ENCODE data around the gene IGHMBP2. TPM values are rescaled to one million over a fixed set of nuclear protein-coding genes. Genes with fewer than 3 reads are reported as not detected.

The IGHMBP2 gene
- total RNA-seq, 6 experiments from 2014 or later: 5.8 to 21.2 (median 11.5) TPM

DNA sequence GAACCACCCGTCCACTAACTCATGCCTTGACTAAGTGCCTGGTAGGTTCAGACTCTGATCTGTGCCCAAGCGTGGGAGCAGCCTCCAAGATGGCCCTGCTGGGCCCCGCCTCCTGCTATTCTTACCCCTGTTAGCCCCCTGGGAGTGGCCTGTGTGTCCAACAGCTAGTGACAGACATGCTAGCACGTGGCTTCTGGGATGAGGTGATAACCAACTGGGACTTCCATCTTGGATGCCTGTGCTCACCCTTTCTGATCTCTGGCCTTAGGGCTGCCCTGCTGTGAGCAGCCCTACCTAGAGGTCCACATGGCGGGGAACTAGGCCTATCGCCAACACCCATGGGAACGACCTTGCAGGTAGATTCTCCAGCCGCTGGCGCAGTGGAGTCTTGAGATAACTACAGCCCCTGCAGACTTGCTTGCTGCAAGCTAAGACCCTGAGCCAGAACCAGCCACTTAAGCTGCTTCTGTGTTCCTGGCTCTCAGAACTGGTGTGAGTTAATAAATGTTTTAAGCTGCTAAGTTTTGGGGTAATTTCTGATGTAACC lies 2.8 kb upstream of the IGHMBP2 start:
- H3K9me3 ChIP-seq: no peaks in the 10 kb centered on the region
- H3K27me3 ChIP-seq: no peaks in the 10 kb centered on the region
- H3K4me1 ChIP-seq: peaks cover 0 to 20% (median 10%) of the 10 kb centered on the region in 4 donors
- intact Hi-C loops (cut with DNase I): no loop called here
- H3K36me3 ChIP-seq: peaks cover 0 to 37% (median 15%) of the 10 kb centered on the region in 4 donors
- no peak for TF ChIP-seq POLR2A (IDR thresholded peaks at IDR 0.05)
- TF ChIP-seq CTCF (IDR thresholded peaks at IDR 0.05): no peak
- H3K4me3 ChIP-seq: no peak overlapping the region
- 60% methylated on average over 1 of the region's 9 CpGs for WGBS (ENCODE audit: insufficient coverage, low coverage, low lambda C conversion rate, missing lambda C conversion rate)
- DNase-seq (no peak), ATAC-seq (no peak)
- H3K27ac ChIP-seq: no peak overlapping the region

DNA sequence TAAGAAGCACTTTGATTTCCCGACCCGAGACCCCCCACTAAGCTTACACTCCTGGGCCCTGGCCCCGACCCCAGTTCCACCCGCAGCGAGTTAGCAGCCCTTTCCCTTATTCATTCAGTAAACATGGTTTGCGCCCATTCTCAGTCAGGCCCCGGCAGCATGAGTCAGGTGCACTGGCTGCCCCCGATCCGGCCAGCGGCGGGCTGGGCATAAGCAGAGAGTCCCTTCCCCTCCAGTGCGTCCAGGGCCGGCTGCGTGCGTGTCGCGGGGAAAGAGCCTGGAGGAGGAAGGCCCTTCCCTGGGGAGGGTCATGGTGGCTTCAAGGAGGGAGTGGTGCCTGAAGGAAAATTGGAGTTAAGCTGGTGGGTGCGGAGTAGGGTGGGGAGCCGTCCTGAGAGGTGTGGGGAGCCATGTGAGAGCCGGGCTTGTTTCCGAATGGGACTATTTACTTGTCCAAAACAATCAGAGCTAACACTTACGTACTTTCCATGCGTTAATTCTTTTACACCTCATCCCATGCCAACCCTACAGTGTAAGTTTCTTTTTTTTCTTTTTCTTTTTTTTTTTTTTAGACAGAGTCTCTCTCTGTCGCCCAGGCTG lies 657 bp downstream of the IGHMBP2 start:
- no peaks in the 10 kb centered on the region for H3K27me3 ChIP-seq
- peak in 2 of 3 donors; percentile 52 to 67 for DNase-seq
- TF ChIP-seq CTCF (IDR thresholded peaks at IDR 0.05): no peak
- TF ChIP-seq POLR2A (IDR thresholded peaks at IDR 0.05): no peak
- H3K4me1 ChIP-seq: peaks cover 0 to 24% (median 10%) of the 10 kb centered on the region in 4 donors
- H3K9me3 ChIP-seq: no peaks in the 10 kb centered on the region
- 0% methylated on average over 12 of the region's 24 CpGs for WGBS (ENCODE audit: insufficient coverage, low coverage, low lambda C conversion rate, missing lambda C conversion rate)
- H3K4me3 ChIP-seq: peak overlapping the region; percentile 83 to 99 (median 98)
- peak overlapping the region; percentile 70 to 88 (median 83) for H3K27ac ChIP-seq
- intact Hi-C loops (cut with DNase I): no loop called here
- ATAC-seq: peak; percentile 59 to 65 (median 60)
- H3K36me3 ChIP-seq: peaks cover 0 to 29% (median 11%) of the 10 kb centered on the region in 4 donors

GRCh38 chr11:68905421-68906360 lies 2.0 kb downstream of the IGHMBP2 start:
- Histone ChIP-seq H3K27ac (no peak overlapping the region), H3K4me3 (no peak overlapping the region), H3K9me3 (no peaks in the 10 kb centered on the region), H3K27me3 (no peaks in the 10 kb centered on the region), H3K36me3 (peaks cover 0 to 32% (median 14%) of the 10 kb centered on the region in 4 donors), H3K4me1 (peaks cover 0 to 24% (median 10%) of the 10 kb centered on the region in 4 donors)
- peak in 1 of 3 donors; percentile 63 for DNase-seq
- intact Hi-C loops (cut with DNase I): no loop called here
- ATAC-seq: peak; percentile 18 to 52 (median 40)
- 46% methylated on average over 22 of the region's 23 CpGs for WGBS (ENCODE audit: insufficient coverage, low coverage, low lambda C conversion rate, missing lambda C conversion rate)
- TF ChIP-seq CTCF (IDR thresholded peaks at IDR 0.05) (no peak), POLR2A (IDR thresholded peaks at IDR 0.05) (no peak)

GRCh38 chr11:68908273-68908672 lies 4.6 kb downstream of the IGHMBP2 start:
- 100% methylated on average over 3 of the region's 5 CpGs for WGBS (ENCODE audit: insufficient coverage, low coverage, low lambda C conversion rate, missing lambda C conversion rate)
- H3K36me3 ChIP-seq: peaks cover 0 to 56% (median 26%) of the 10 kb centered on the region in 4 donors

More at GRCh38 chr11:68908273-68908672, 4.6 kb downstream of the IGHMBP2 start:
- DNase-seq: no peak
- Histone ChIP-seq H3K9me3 (no peaks in the 10 kb centered on the region), H3K27me3 (no peaks in the 10 kb centered on the region), H3K4me3 (no peak overlapping the region), H3K4me1 (peaks cover 0 to 17% (median 6%) of the 10 kb centered on the region in 4 donors), H3K27ac (no peak overlapping the region)
- intact Hi-C loops (cut with DNase I): no loop called here
- TF ChIP-seq CTCF (IDR thresholded peaks at IDR 0.05) (no peak), POLR2A (IDR thresholded peaks at IDR 0.05) (no peak)
- no peak for ATAC-seq
